Glomerular endothelial cell (primary cell): ENCODE measurements around the gene PMEPA1. TPM values are rescaled to one million over a fixed set of nuclear protein-coding genes. Genes with fewer than 3 reads are reported as not detected.
A peak's percentile ranks its signal among the peaks of the same experiment; 100 is the strongest.

ENCODE experiments used
- DNase-seq: peaks from one replicate; pipeline ENCODE4 v3.0.0-alpha.2; 2011; ENCODE audit warnings: low read depth, low spot score; ENCODE audit errors: extremely low read depth
- total RNA-seq: library from RNA; depleted of rRNA; stranded (reverse); fragments of >200 nt; gene quantifications from 2 replicates; pipeline ENCODE4 v1.2.3, GENCODE V29; 2015

PMEPA1 gene
- total RNA-seq, 1 donor from 2014 or later: 11.9 TPM

DNA sequence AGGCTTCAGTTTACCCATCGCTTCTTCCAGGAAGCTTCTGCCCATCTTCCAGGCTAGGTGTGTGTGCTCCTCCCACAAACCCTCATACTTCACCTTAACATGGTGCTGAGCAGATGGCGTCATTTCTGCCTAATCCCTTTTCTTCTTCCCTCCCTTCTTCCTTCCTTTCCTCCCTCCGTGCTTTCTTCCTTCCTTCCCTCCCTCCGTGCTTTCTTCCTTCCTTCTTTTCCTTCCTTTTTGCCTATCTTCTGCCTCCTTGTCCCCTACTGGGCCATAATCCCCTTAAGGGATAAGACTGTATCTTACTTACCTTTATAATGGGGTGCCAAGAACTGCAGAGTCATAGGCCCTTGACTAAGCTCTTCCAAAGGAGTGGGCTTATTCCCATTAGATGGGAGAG, 27.5 kb upstream of the PMEPA1 start:
- no peak for DNase-seq

DNA sequence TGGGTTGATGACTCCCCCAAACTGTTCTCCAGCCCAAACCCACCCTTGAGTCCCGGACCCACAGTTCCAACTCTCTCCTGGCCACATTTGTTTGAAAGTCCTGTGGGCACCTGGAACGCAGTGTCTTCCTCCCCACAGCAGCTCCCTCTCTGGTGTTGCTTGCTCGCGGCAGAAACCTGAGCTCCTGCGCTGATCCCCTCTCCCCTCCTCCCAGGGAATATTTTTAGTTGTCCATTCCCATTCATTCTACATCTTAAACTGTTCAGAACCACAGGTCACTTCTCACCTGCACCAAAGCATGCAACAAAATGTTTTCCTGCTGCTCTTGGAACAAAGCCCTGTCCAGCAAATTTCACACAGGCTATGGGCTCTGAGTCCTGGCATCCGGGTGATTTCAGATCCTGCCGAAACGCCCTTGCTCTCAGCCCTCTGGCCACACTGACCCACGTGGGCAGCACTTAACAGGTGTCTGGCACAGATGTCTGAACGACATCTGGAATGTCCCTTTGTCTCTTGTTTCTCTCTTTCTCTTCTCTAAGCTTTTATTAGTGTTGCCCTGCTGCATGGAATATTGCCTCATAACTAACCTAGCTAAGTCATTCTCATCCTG, 27.0 kb upstream of the PMEPA1 start:
- no peak for DNase-seq

DNA sequence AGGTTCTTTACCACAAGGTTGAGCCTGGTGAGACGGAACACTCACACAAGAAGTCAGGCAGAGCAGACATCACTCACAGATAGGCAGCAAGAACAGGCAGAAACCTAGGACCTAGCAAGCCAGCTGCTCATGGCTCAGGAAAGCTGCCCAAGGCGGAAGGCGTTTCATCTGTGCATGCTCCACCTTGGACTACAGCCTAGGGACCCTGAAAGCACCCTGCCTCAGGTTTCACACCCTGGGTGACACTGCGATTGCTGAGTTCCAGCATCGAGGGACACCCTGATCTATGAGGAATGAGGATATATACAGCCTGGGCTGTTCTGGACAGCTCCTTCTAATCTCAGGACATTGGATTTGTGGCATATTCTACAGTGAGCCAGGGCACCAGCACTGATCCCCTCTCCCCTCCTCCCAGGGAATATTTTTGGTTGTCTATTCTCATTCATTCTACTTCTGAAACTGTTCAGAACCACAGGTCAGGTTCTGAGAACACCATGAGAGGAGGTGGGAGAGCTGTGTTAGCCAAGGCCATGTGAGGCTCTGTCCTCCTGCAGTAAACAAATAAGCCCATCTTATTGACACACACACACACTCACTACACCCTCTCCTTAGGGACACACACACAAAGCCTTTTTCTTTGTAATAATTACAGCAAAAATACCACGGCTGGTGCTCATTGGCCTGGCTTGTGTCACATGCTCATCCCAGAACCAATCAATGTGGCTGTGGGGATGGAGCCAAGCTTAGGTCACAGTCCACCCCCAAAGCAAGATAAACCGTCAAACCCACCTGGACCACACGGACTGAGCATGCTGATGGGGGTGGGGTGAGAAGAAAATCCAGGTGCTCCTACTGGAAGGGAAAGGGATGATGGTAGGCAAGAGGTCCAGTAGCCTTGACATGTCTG, 26.3 kb upstream of the PMEPA1 start:
- DNase-seq: no peak

DNA sequence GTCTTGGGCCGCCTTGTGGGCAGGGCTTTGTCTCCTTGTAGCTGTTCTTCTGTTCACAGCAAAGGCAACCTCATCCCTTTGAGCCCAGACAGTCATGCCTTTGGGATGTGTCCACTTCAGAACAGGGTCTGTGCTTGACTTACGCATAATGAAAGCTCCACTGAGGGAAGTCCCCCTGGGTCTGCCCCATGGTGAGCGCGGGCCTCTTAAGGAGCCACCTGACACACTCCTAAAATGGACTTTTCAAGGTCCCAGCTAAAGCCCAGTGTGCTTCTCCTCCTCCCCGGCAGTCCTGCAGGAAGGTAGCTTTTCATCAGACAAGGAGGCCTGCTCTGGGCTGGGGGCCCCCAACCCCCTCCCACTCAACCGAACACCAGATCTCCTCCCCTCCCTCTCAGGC, 24.9 kb upstream of the PMEPA1 start:
- DNase-seq: no peak

DNA sequence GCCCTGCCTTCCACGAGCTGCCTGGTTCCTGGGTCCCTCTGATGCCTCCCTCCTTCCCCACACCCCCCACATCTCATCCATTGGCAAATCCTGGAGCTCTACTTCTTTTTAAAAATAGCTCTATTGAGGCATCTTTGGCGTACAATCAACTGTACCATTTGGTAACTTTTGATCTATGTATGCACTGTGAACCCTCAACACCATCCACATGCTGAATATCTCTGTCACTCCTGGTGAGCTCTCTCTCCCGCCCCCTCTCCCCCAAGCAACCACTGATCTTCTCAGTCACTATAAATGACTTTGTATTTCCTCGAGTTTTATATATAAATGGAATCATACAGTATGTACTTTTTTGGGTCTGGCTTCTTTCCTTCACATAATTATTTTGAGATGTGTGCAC, 22.4 kb upstream of the PMEPA1 start:
- DNase-seq: no peak

DNA sequence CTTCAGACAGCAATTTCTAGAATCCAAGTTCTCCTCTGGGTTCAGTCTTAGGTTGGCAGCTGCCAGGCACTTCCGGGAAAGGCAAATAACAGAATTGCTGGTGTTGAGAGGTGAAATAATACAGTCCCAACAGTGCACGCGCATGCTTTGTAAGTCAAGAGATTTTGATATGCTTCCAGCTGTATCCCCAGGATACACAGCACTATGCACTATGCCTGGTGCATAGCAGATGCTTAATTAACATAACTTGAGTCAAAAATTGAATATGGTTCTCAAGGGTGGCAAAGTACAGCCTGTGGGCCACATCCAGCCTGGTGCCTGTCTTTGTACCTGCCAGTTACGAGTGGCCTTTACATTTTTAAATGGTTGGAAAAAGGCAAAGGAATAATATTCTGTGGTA, 18.9 kb upstream of the PMEPA1 start:
- no peak for DNase-seq

DNA sequence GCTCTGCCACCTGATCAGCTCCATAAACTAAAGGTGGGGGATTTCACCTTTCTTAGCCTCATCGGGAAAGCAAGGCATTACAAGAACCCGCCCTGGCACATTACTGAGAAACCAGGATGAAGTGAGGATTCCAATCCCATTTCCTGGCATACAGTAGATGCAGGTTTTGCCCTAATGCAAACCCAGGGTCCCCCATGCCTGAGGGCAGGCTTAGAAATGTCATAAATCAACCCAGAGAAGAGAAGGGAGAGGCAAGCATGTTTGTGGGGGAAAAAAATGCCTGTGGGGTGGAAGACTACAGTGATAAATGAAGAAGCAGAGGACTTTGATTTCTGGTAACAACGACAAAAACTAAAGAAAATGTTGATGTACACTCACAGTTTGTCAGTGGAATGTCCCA, 18.0 kb upstream of the PMEPA1 start:
- no peak for DNase-seq

DNA sequence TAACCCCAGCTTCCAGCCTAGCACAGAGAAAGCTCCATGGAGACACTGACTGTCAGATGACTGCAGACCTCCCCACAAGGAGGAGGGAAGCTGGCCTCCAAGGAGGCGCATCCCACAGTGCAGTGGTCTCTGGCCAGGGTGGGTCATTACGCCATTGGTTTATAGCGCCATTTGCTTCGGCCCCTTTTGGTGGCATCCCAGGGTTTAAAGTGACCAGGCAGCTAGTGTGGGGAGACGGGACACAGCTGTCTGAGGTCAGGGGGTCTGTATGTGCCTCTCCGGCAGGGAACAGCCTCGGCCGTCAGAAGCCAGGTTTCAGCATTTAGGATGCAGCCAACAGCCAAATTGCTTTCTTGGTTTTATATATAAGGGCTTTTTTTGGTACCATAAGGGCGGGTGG, 15.8 kb upstream of the PMEPA1 start:
- no peak for DNase-seq

DNA sequence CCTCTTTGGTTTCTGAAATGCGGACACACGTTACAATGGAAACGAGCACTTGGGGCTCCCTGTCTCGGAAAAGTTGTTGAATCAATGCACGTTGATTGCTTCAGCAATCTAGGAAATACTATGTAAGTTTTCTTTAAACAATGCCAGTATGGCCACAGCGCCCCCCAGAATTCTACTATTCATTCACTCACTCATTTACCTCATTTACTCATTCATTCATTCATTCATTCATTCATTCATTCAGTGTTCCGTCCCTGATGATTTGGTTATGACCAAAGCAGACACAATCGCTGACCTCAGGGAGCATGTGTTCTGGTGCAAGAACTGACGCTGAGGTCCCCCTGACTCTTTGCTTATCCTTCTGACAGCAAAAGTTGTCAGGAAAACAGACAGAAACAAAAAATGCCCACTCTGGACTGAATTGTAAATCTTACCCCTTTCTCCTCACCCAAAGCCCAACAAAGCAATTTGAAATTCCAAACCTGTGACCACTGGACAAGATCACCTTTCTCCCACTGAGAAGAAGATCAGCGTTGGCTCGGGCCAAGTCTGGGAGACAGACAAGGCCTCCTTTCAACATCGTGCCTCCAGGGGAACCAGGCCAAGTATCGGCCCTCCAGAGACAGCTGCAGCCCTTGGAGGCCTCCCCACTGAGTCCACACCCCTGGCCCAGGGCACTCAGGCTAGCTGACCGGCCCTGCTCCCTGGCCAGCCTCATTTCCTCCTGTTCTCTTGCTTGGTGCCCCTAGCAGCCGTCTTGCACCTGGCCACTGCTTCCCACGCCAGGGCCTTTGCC, 15.0 kb upstream of the PMEPA1 start:
- no peak for DNase-seq

DNA sequence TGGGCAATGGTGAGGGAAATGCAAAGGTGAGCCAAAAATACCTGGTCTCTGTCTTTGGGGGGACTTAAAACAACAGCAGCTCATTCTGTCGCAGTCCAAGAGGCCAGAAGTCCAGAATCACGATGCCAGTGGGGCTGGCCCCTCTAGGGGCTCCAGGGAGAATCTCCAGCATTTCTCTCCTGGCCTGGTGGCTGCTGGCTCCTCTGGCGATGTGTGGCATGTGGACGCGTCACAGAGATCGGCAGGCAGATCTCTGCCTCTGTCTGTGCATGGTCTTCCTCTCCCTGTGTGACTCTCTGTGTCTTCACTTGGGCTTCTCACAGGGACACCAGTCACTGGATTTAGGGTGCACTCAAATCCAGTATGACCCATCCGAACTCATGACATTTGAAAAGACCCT, 14.0 kb upstream of the PMEPA1 start:
- DNase-seq: no peak

DNA sequence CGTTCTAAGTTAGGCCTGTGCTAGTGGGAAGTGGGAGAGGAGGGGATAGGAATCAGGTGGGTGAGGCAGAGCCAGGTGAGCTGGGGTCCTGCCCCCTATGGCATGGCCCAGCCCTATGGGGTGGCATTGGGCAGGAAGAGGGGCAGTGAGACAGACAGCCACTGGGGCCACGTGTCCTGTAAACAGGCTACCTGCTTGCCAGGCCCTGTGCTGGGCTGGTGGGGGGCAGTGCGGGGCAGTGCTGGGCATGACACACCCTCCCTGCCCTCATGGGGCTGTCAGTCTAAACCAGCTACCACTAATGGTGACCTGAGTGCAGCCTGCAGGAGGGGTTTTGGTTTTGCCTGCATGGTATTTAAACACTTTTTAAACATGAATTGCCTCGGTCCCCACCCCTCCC, 10.1 kb upstream of the PMEPA1 start:
- no peak for DNase-seq

DNA sequence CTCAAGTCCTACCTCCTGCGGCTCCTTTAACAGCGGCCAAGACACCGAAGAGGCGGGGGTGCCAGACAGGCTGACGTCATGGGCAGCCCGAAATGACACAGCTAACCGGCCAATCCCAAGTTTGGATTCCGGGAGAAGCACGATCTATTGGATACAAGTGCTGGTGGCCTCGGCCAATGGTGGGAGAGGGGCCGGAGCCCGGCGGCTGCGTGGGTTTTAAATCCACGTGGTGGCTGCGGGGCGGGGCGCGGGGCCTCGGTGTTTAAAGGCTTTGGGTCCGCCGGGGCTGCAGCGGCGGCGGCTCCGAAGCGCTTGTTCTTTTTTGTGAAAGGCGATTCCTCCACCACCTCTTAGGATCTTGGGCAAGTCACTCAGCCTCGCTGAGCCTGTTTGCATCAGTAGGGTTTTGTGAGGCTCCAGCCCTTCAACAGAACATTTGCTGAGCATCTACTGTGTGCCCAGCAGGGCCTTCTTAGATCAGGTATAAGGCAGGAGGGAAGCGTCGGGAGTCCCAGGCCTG, 8.7 kb upstream of the PMEPA1 start:
- peak; percentile 80 for DNase-seq

DNA sequence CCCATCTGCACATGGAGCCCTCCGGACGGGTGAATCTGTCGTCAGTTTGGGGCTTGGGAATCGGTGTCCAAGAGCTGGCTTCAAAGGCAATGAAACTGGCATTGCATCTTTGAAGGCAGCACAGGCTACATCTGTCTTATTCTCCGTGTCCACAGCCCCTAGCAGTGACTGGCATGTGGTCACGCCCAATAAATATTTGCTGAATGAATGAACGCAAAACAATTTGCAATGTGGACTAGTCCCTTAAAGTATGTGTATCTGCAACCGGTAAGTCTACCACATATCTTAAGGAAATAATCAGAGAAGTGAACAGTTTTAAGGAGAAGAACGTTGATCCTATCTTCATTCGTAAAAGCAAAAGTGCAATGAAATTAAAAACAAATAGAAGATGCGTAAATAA, 8.0 kb upstream of the PMEPA1 start:
- no peak for DNase-seq

DNA sequence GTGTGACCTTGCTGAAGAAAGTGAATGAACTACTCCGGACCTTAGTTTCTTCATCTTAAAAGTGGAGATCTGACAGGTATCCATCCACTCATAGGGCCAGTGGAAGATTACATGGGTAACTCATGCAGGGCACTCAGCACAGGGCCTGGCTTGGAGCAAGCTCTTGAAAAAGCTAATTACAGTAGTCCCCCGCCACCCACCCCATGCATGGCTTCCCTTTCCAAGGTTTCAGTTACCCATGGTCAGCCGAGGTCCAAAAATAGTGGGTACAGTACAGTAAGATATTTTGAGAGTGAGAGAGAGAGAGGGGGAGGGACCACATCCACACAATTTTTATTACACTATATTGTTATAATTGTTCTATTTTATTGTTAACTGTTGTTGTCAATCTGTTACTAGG, 7.1 kb upstream of the PMEPA1 start:
- DNase-seq: no peak

DNA sequence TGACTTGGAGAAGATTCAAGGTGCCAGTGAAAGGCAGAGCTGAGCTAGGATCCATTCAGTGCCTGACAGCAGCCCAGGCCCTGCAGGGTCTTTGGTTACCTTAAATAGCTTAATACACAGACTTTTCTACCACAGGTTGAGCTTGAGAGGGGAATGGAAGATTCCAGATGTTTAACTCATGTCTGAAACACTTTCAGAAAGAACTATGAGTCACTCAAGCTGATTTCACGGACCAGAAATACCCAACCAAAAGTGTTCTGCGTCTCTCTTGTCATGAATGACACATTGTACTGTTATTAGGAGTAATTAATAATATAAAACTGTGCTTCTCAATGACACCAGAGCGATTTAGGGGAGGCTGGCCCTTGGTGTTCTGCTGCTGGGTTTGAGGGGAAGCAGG, 6.4 kb upstream of the PMEPA1 start:
- DNase-seq: no peak

DNA sequence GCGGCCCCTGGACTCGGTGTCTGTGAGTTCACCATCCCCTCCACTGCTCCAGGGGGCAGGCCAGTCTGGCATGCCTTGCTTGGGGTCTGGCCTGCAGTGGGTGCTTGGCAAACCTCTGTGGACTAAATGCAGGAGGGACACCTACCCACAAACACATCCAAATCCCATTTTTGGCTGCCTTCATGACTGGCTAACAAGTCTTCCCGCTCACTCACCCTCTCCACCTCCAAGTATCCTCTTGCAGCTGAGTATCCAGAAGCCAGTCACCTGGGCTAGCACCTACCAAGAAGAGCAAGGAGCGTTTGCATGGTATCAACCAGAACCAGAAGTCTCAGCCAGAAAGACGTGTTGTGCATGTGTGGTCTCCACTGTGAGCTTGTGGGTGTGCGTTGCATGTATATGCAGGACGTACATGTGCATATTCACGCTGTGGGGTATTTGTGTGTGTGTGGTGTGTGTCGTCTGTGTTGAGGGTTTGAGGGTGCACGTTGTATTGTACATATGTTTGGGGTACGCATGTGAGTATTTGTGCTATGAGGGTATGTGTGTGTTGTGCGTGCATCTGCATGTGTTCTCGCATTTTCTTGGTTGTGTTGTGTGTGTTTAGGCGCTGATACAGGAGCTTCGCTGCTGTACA, 5.6 kb upstream of the PMEPA1 start:
- DNase-seq: no peak

DNA sequence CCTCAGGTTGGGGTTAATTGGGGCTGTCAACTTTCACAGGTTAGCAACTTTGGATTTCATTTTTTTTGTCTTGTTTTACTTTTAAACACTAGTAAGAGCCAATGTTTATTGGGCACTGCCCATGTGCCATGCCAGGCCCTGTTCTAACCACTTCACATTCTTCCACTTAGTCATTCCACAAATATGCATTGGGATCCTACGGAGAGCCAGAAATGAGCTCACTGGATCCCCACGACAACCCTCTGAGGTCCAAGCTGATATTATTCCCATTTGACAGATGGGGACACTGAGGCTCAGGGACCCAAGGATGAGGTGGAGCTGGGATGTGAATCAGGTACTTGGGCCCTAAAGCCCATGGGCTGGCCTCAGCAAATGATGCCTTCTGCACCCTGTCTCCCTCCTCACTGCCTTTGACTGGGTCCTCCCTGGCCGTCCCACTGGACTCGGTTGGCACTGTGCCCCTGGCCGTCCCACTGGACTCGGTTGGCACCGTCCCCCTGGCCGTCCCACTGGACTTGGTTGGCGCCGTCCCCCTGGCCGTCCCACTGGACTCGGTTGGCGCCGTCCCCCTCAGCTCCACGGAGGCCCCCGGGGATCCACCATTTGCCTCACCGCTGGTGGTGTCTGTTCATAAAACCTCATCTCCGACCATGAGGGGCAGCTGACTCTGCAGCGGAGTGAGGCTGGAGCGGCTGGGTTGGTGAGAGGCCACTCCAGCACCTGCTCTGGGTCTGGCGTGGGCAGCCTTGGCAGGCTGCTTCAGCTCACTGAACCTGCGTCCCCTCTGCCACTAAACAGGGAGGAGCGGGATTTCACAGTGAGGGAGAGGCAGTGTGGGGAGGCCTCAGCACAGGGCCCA, 4.8 kb upstream of the PMEPA1 start:
- DNase-seq: no peak

DNA sequence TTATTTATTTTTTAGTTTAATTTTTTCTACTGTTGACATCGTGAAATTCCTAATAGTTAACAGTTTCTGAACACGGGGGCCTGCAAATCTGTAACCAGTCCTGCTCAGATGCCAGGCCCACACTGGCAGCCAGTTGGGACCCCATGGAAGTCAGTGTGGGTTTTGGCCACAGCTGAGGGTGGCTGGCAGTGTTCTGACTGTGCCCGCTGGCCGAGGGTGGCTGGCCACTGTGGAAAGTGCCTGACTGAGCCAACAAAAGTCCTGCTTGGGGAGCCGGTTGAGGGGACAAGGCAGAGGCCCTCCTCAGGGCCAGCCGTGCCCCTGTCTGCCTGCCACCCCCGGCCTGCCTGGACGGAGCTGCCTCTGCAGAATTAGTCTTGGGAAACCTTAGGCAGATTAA, 4.1 kb upstream of the PMEPA1 start:
- DNase-seq: no peak

DNA sequence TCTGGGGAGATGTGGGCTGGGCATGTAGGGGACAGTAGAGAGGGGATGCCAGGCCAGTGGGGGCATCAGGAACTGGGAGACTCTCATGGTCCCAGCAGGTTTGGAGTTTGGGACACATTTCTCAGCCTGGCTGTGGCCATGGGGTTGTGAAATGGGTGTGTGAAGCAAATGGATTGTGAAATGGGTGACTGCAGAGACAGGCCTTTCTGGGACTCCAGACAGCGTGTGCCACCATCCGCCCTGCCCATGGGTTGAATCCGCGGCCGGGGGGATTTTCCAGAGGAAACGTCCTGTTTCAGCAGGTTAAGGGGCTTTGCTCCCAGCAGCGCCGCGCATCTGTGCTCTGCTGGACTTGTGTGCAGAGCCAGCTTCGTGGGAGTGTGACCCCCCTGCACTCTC, 3.7 kb upstream of the PMEPA1 start:
- no peak for DNase-seq

DNA sequence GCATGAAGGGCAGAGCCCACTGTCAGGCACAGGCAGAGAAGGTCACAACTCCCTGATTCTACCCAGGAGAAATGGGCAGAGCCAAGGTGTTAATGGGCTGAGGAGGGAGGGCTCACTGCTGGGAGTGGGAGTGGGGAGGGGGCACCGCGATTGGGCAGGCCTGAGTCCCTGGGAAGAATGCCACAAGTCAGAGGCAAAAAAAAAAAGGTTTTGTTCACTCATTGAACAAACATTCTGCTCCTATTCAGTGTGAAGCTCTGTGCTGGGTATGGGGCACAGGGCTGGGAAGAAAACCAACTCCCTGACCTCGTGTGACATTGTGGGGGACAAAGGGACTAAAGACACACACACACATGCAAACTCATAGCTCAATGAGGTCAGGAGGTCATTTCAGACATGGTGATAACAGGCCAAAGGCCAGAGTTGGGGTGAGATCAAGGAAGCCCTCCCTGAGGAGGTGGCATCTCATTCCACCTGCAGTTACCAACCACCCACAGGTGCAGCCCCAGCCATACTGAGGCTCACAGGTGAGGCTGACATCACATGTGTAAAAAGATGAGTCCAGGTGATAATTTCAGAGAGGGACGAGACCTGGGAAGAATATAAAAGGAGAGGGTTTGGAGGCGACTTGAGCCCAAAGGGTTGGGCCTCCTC, 3.2 kb upstream of the PMEPA1 start:
- DNase-seq: no peak
